HepG2 (cell line): ENCODE results near the gene ADM. TPM values are rescaled to one million over a fixed set of nuclear protein-coding genes. Genes with fewer than 3 reads are reported as not detected.
A peak's percentile ranks its signal among the peaks of the same experiment; 100 is the strongest.

Experiments used
- BCL6 ChIP-seq: IDR thresholded peaks from 2 replicates; pipeline ENCODE4 v1.6.1; 2016; ENCODE audit warnings: missing genetic modification reagents, missing compliant biosample characterization
- FUBP1 ChIP-seq: sonication (generic); formaldehyde crosslinking; IDR thresholded peaks from 2 replicates; pipeline ENCODE4 v1.5.1; 2020; ENCODE audit warnings: missing genetic modification reagents, mild to moderate bottlenecking, borderline replicate concordance
- KDM5A ChIP-seq: fragments of 200-600 bp; sonication (generic); IDR thresholded peaks from 2 replicates; pipeline ENCODE4 v1.7.0; 2018; ENCODE audit warnings: antibody characterized with exemption, mild to moderate bottlenecking, low read length, borderline replicate concordance
- KMT2A ChIP-seq: sonication (generic); formaldehyde crosslinking; IDR thresholded peaks from 2 replicates; pipeline ENCODE4 v1.4.0; 2020; ENCODE audit warnings: missing genetic modification reagents
- POGZ ChIP-seq: sonication (generic); formaldehyde crosslinking; IDR thresholded peaks from 2 replicates; pipeline ENCODE4 v1.4.0; 2020; ENCODE audit warnings: mild to moderate bottlenecking, missing genetic modification reagents
- RFX1 ChIP-seq: fragments of 450-650 bp; IDR thresholded peaks from 2 replicates; pipeline ENCODE4 v1.6.1; 2017
- SNAI1 ChIP-seq: sonication (generic); formaldehyde crosslinking; IDR thresholded peaks from 2 replicates; pipeline ENCODE4 v1.5.0; 2020; ENCODE audit warnings: mild to moderate bottlenecking, missing genetic modification reagents, borderline replicate concordance
- ZBTB40 ChIP-seq, 2 experiments: fragments of 450-650 bp in 1 of 2; sonication (generic) in 1 of 2; formaldehyde crosslinking in 1 of 2; IDR thresholded peaks; 2 replicates each; pipeline versions ENCODE4 v1.6.1 to v1.8.0; 2016 to 2022; ENCODE audit warnings: antibody characterized with exemption in 1 of 2, mild to moderate bottlenecking in 1 of 2, missing genetic modification reagents in 1 of 2
- polyA plus RNA-seq, 8 experiments: library from polyadenylated mRNA; depleted of rRNA in 3 of 8; stranded (reverse) in 7 of 8; unstranded in 1 of 8; fragments of >200 nt; fragmentation: Illumina TruSeq in 4 of 8; extraction: Trizol in 4 of 8; gene quantifications; 2 replicates each; pipeline versions ENCODE4 v1.2.1 to v1.2.3, GENCODE V29; 2011 to 2016; ENCODE audit warnings: low read depth in 4 of 8, missing spikeins in 1 of 8, mixed read lengths in 1 of 8; ENCODE audit not compliant: insufficient read depth in 1 of 8
- total RNA-seq, 5 experiments: library from RNA; depleted of rRNA; stranded (reverse); fragments of >200 nt; fragmentation: Illumina TruSeq; extraction: Trizol; gene quantifications; 2 replicates each; pipeline ENCODE4 v1.2.3, GENCODE V29; 2016; ENCODE audit warnings: low read depth in 1 of 5
- TF ChIP-seq, protein P1 (sequence below): sonication (generic); formaldehyde crosslinking; IDR thresholded peaks from 2 replicates; pipeline ENCODE4 v1.4.0; 2020; ENCODE audit warnings: missing genetic modification reagents, borderline replicate concordance
- TF ChIP-seq, protein P2 (sequence below): sonication (generic); formaldehyde crosslinking; IDR thresholded peaks from 2 replicates; pipeline ENCODE4 v1.9.0; 2022; ENCODE audit warnings: low read depth, missing genetic modification reagents
- TF ChIP-seq, protein P3 (sequence below): sonication (generic); formaldehyde crosslinking; IDR thresholded peaks from 2 replicates; pipeline ENCODE4 v1.5.0; 2020; ENCODE audit warnings: mild to moderate bottlenecking, missing genetic modification reagents

ADM gene
- total and polyA plus RNA-seq, 2 of the 13 experiments (the other 11 are each of a cell fraction or from before 2014, with no cell fraction given) = 10.7 to 26.1 TPM

GRCh38 chr11:10302359-10302743 lies 2.5 kb upstream of the ADM start (continued):
- TF ChIP-seq, protein P1, sequence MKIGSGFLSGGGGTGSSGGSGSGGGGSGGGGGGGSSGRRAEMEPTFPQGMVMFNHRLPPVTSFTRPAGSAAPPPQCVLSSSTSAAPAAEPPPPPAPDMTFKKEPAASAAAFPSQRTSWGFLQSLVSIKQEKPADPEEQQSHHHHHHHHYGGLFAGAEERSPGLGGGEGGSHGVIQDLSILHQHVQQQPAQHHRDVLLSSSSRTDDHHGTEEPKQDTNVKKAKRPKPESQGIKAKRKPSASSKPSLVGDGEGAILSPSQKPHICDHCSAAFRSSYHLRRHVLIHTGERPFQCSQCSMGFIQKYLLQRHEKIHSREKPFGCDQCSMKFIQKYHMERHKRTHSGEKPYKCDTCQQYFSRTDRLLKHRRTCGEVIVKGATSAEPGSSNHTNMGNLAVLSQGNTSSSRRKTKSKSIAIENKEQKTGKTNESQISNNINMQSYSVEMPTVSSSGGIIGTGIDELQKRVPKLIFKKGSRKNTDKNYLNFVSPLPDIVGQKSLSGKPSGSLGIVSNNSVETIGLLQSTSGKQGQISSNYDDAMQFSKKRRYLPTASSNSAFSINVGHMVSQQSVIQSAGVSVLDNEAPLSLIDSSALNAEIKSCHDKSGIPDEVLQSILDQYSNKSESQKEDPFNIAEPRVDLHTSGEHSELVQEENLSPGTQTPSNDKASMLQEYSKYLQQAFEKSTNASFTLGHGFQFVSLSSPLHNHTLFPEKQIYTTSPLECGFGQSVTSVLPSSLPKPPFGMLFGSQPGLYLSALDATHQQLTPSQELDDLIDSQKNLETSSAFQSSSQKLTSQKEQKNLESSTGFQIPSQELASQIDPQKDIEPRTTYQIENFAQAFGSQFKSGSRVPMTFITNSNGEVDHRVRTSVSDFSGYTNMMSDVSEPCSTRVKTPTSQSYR (CRISPR knock-in tag) = no peak
- 0 out of 2 replicates have a peak, but pooled peaks have one; percentile 14 for TF ChIP-seq POGZ
- no peak for TF ChIP-seq FUBP1 (CRISPR knock-in tag)
- no peak for TF ChIP-seq ZBTB40 (IDR thresholded peaks at IDR 0.05)
- TF ChIP-seq ZBTB40 (CRISPR knock-in tag; IDR thresholded peaks at IDR 0.05) = no peak
- no peak for TF ChIP-seq KMT2A (CRISPR knock-in tag)
- peak; percentile 84 for TF ChIP-seq BCL6 (CRISPR knock-in tag)
- TF ChIP-seq, protein P2, sequence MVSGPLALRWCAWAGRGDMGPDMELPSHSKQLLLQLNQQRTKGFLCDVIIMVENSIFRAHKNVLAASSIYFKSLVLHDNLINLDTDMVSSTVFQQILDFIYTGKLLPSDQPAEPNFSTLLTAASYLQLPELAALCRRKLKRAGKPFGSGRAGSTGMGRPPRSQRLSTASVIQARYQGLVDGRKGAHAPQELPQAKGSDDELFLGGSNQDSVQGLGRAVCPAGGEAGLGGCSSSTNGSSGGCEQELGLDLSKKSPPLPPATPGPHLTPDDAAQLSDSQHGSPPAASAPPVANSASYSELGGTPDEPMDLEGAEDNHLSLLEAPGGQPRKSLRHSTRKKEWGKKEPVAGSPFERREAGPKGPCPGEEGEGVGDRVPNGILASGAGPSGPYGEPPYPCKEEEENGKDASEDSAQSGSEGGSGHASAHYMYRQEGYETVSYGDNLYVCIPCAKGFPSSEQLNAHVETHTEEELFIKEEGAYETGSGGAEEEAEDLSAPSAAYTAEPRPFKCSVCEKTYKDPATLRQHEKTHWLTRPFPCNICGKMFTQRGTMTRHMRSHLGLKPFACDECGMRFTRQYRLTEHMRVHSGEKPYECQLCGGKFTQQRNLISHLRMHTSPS (CRISPR knock-in tag) = 0 out of 2 replicates have a peak, but pooled peaks have one; percentile 15
- TF ChIP-seq SNAI1 (CRISPR knock-in tag) = 0 out of 2 replicates have a peak, but pooled peaks have one; percentile 26
- TF ChIP-seq KDM5A = peak; percentile 16; the same call in 1 of the 2 replicates
- TF ChIP-seq, protein P3, sequence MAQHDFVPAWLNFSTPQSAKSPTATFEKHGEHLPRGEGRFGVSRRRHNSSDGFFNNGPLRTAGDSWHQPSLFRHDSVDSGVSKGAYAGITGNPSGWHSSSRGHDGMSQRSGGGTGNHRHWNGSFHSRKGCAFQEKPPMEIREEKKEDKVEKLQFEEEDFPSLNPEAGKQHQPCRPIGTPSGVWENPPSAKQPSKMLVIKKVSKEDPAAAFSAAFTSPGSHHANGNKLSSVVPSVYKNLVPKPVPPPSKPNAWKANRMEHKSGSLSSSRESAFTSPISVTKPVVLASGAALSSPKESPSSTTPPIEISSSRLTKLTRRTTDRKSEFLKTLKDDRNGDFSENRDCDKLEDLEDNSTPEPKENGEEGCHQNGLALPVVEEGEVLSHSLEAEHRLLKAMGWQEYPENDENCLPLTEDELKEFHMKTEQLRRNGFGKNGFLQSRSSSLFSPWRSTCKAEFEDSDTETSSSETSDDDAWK = no peak
- no peak for TF ChIP-seq RFX1
